K562 (cell line): ENCODE data around the gene SCYL3.

Experiments used
- CBFB ChIP-seq: sonication (generic); formaldehyde crosslinking; IDR thresholded peaks from 2 replicates; pipeline ENCODE4 v1.4.0; 2020; ENCODE audit warnings: mild to moderate bottlenecking, missing genetic modification reagents
- CREB1 ChIP-seq, 2 experiments: sonication (generic) in 1 of 2; formaldehyde crosslinking in 1 of 2; IDR thresholded peaks; 2 replicates each; pipeline versions ENCODE4 v1.6.1 to v1.8.0; 2012 to 2022; ENCODE audit warnings: inconsistent platforms in 1 of 2, mild to moderate bottlenecking in 1 of 2, missing genetic modification reagents in 1 of 2, moderate library complexity in 1 of 2
- GABPB1 ChIP-seq: sonication (generic); formaldehyde crosslinking; IDR thresholded peaks from 2 replicates; pipeline ENCODE4 v1.8.0; 2022; ENCODE audit warnings: mild to moderate bottlenecking, missing genetic modification reagents
- HDGF ChIP-seq: fragments of 450-650 bp; IDR thresholded peaks from 2 replicates; pipeline ENCODE4 v1.6.1; 2016
- PHF8 ChIP-seq: fragments of 200-600 bp; sonication (generic); IDR thresholded peaks from 2 replicates; pipeline ENCODE4 v1.6.1; 2012; ENCODE audit warnings: mixed run types, mild to moderate bottlenecking, inconsistent platforms, low read length, moderate library complexity, borderline replicate concordance
- RFX1 ChIP-seq: fragments of 450-650 bp; IDR thresholded peaks from 2 replicates; pipeline ENCODE4 v1.6.1; 2016; ENCODE audit warnings: mild to moderate bottlenecking, moderate library complexity
- ZNF3 ChIP-seq: fragments of 250-450 bp; sonication (Bioruptor Pico); IDR thresholded peaks from 2 replicates; pipeline ENCODE4 v1.5.0; 2021; ENCODE audit warnings: mild to moderate bottlenecking, moderate library complexity
- ZNF780A ChIP-seq: fragments of 250-450 bp; sonication (Bioruptor Pico); IDR thresholded peaks from 2 replicates; pipeline ENCODE4 v1.5.0; 2021; ENCODE audit warnings: mild to moderate bottlenecking

- no peak for TF ChIP-seq PHF8
- TF ChIP-seq RFX1 = no peak
- TF ChIP-seq CREB1 (IDR thresholded peaks at IDR 0.05) = no peak
- TF ChIP-seq CREB1 (CRISPR knock-in tag; IDR thresholded peaks at IDR 0.05) = no peak
- TF ChIP-seq ZNF780A (CRISPR knock-in tag) = no peak
- TF ChIP-seq ZNF3 = no peak
- no peak for TF ChIP-seq HDGF
- no peak for TF ChIP-seq CBFB (CRISPR knock-in tag)
- no peak for TF ChIP-seq GABPB1 (CRISPR knock-in tag)
Measured at GRCh38 chr1:169821500-169821899, 72.2 kb downstream of the SCYL3 start.
